Small intestine (tissue), 7 donors: ENCODE measurements around the gene GALNS. TPM values are rescaled to one million over a fixed set of nuclear protein-coding genes. Genes with fewer than 3 reads are reported as not detected.

Experiments used
- DNase-seq, 2 donors: peaks; one replicate each; pipeline versions ENCODE4 v3.0.0 to v3.0.0-alpha.2; 2013
- FAIRE-seq: peaks from 2 replicates; lab custom pipeline; 2012; peaks lifted over from hg19 to GRCh38; lab: Jason Lieb, UNC
- H3K27ac ChIP-seq, 3 donors: one replicate each; pipeline ENCODE4 v1.5.1; 2013; ENCODE audit warnings: low read length in 2 of 3, mild to moderate bottlenecking in 2 of 3, control low read depth in 1 of 3, inconsistent platforms in 1 of 3, low read depth in 1 of 3, moderate library complexity in 1 of 3
- H3K27me3 ChIP-seq, 3 donors: one replicate each; pipeline ENCODE4 v1.6.1; 2013; ENCODE audit warnings: low read length in 3 of 3, inconsistent platforms in 1 of 3; ENCODE audit not compliant: control insufficient read depth in 3 of 3, insufficient read depth in 3 of 3
- H3K36me3 ChIP-seq, 3 donors: one replicate each; pipeline ENCODE4 v1.6.1; 2013; ENCODE audit warnings: low read length in 3 of 3, inconsistent platforms in 1 of 3, low read depth in 1 of 3, mild to moderate bottlenecking in 1 of 3, moderate library complexity in 1 of 3; ENCODE audit not compliant: control insufficient read depth in 3 of 3, insufficient read depth in 2 of 3
- H3K4me1 ChIP-seq, 3 donors: one replicate each; pipeline ENCODE4 v1.6.1; 2013; ENCODE audit warnings: low read length in 2 of 3, inconsistent platforms in 1 of 3, low read depth in 1 of 3, mild to moderate bottlenecking in 1 of 3, moderate library complexity in 1 of 3; ENCODE audit not compliant: control insufficient read depth in 3 of 3, insufficient read depth in 2 of 3
- H3K4me3 ChIP-seq, 3 donors: one replicate each; pipeline ENCODE4 v1.5.1; 2013; ENCODE audit warnings: low read length in 3 of 3, control low read depth in 1 of 3, inconsistent platforms in 1 of 3, low read depth in 1 of 3, mild to moderate bottlenecking in 1 of 3, moderate library complexity in 1 of 3
- H3K9me3 ChIP-seq, 2 donors: one replicate each; pipeline ENCODE4 v1.6.1; 2013; ENCODE audit warnings: low read depth in 1 of 2, low read length in 1 of 2; ENCODE audit not compliant: control insufficient read depth in 2 of 2, insufficient read depth in 1 of 2
- WGBS, 3 donors: extraction: QIAGEN DNeasy Blood & Tissue Kit; methylation state at CpG; one replicate each; pipeline ENCODE4 v1.1.7; 2013; 5-methylcytosine and 5-hydroxymethylcytosine counted together
- polyA plus RNA-seq, 4 donors: library from polyadenylated mRNA; stranded (reverse) in 3 of 4; unstranded in 1 of 4; fragments of 200-250 nt in 3 of 4; fragments of 120-200 nt in 1 of 4; gene quantifications; one replicate each; pipeline versions ENCODE4 v1.2.1 to v1.2.3, GENCODE V29; 2013
- donor health status: healthy with polysubstance abuse.
- donor health status: control.
- donor health status: control.
- donor health status: Bipolar disorder and iron deficiency.
- donor health status: healthy.

Gene GALNS
- polyA plus RNA-seq, 4 donors = 28.3 to 35.4 (median 32.7) TPM

DNA sequence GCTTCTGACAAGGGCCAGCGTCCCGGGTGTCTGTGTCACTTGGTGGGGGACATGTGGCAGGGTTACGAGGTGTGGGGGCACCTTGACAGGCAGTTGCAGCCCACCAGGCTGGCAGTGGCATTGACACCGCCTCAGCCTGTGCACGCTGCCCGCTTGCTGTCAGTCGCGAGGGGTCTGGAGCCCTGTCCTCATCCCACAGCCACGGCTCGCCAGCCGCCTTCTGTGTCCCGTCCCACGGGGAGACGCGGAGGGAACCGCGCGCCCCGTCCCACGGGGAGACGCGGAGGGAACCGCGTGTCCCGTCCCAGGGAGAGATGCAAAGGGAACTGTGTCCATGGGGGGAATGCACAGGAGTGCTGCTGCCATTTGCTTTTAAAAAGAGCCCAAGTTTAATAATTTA lies 6.2 kb upstream of the GALNS start:
- H3K4me1 ChIP-seq = peaks cover 0 to 1% (median 1%) of the 10 kb centered on the region in 3 donors
- WGBS, 3 donors = 92 to 93% (median 92%) methylated on average over 25 of the region's 25 CpGs
- DNase-seq = no peak
- FAIRE-seq = no peak
- H3K27me3 ChIP-seq = peaks cover 0 to 4% (median 1%) of the 10 kb centered on the region in 3 donors
- no peak overlapping the region for H3K27ac ChIP-seq
- H3K36me3 ChIP-seq = peaks cover 4 to 49% (median 10%) of the 10 kb centered on the region in 3 donors
- no peaks in the 10 kb centered on the region for H3K9me3 ChIP-seq
- H3K4me3 ChIP-seq = no peak overlapping the region

DNA sequence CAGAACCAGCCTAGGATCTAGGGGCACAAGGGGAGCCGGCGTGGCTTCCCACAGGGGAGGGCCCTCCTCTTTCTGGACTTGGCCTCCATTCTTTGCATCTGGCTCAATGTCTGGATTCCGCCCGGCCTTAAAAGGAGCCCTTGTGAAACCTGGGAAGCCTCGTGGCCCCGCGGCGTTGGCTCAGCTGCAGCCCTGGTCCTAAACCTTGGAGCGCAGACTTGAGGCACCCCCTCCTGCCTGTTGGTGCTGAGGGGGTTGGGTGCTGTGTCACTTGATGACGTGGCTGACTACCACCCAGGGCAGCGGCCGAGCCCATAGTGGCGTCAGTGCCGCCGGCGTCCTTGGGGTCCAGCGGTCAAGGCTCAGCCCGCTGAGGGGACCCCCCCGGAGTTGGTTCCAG lies 4.6 kb upstream of the GALNS start:
- no peak overlapping the region for H3K4me3 ChIP-seq

DNA sequence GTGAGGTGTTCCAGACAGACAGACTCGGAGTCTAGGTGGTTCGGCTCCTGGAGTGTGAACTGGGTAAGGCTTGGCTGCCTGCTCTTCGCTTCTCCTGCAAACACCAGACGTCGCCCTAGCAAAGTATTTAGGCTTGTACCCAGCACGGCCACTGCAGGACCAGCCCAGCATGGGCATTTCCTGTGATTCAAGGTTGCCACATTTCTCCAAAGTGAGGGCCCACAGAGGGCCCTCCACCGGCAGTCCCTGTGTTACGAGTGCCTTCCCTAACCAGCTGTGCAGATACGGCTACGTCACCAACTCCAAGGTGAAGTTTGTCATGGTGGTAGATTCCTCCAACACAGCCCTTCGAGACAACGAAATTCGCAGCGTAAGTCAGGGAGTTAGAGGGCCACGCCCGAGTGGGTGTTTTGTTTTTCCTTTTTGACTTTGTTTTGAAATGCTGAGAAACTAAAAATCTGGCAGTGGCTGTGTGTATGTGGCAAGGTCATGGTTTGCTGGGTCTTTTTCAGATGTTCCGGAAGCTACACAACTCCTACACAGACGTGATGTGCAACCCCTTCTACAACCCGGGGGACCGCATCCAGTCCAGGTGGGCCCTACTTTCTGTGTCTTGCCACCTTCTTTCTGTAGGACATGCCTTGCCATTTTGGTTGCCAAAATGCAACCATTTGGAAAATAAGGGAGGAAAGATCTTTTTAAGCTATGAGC lies 2.8 kb upstream of the GALNS start:
- no peak overlapping the region for H3K4me3 ChIP-seq
- peaks cover 0 to 10% (median 5%) of the 10 kb centered on the region in 3 donors for H3K4me1 ChIP-seq
- FAIRE-seq = no peak
- H3K27me3 ChIP-seq = no peaks in the 10 kb centered on the region
- no peak for DNase-seq
- H3K9me3 ChIP-seq = no peaks in the 10 kb centered on the region
- 89 to 96% (median 91%) methylated on average over 20 of the region's 20 CpGs for WGBS, 3 donors
- no peak overlapping the region for H3K27ac ChIP-seq
- peaks cover 4 to 57% (median 10%) of the 10 kb centered on the region in 3 donors for H3K36me3 ChIP-seq

More for the DNA sequence above, 4.6 kb upstream of the GALNS start:
- no peak for FAIRE-seq
- Histone ChIP-seq H3K36me3 (peaks cover 4 to 49% (median 10%) of the 10 kb centered on the region in 3 donors), H3K9me3 (no peaks in the 10 kb centered on the region), H3K27ac (no peak overlapping the region), H3K4me1 (peaks cover 0 to 3% (median 1%) of the 10 kb centered on the region in 3 donors), H3K27me3 (no peaks in the 10 kb centered on the region)
- no peak for DNase-seq
- WGBS, 3 donors = 94 to 96% (median 95%) methylated on average over 19 of the region's 19 CpGs

GRCh38 chr16:88857728-88858339 lies 1.1 kb upstream of the GALNS start:
- 11 to 14% (median 12%) methylated on average over 12 of the region's 12 CpGs for WGBS, 3 donors
- Histone ChIP-seq H3K27me3 (no peaks in the 10 kb centered on the region), H3K4me1 (peaks cover 0 to 10% (median 5%) of the 10 kb centered on the region in 3 donors), H3K36me3 (peaks cover 4 to 62% (median 10%) of the 10 kb centered on the region in 3 donors), H3K9me3 (no peaks in the 10 kb centered on the region), H3K4me3 (peak overlapping the region; percentile 71 to 94 (median 94)), H3K27ac (peak overlapping the region; percentile 35 to 87 (median 61))
- DNase-seq (peak; percentile 81 to 86), FAIRE-seq (no peak)

DNA sequence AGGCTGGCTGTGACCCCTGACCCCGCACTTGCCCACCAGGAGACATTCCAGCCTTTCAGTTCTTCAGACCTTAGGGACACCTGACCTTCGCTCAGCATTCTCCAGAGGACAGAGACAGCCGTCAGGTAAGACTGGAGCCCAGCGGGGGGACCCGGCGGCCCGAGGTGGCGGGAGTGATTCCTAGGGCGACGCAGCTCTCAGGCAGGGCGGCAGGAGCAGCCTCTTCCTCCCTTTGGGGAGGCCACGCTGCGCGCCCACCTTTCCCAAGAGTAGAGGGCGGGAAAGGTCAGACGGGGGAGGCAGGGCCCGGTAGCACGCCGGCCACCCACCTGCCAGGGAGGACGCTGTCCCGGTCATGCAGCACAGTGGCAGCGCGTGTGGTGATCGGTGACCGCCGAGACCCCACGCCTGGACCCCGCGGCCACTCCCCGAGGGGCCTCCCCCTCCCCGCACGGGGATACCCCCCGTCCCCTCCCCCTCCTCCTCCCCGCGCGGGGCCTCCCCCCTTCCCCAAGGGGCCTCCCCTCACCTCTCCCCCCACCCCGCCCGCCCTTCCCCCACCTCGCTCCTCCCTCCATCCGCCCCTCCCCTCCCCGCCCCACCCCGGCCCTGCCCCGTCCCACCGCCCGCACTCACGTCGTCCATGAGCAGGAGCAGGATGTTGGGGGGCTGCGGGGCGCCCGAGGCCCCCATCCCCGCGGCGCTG lies 472 bp downstream of the GALNS start:
- peaks cover 0 to 10% (median 5%) of the 10 kb centered on the region in 3 donors for H3K4me1 ChIP-seq
- peak; percentile 18 to 37 for DNase-seq
- 4 to 12% (median 7%) methylated on average over 33 to 48 of the region's 53 CpGs for WGBS, 3 donors

GRCh38 chr16:88855736-88856121 lies 1.0 kb downstream of the GALNS start:
- Histone ChIP-seq H3K27ac (peak overlapping the region in 1 of 3 donors; percentile 3), H3K4me3 (peak overlapping the region in 2 of 3 donors; percentile 56 to 94), H3K9me3 (peaks cover 0 to 4% of the 10 kb centered on the region in 2 donors), H3K27me3 (no peaks in the 10 kb centered on the region), H3K36me3 (peaks cover under 1 to 48% (median 6%) of the 10 kb centered on the region in 3 donors), H3K4me1 (peaks cover 0 to 10% (median 5%) of the 10 kb centered on the region in 3 donors)
- WGBS, 3 donors = 79 to 82% (median 81%) methylated on average over 13 of the region's 13 CpGs
- FAIRE-seq (no peak), DNase-seq (no peak)

More for the DNA sequence above, 472 bp downstream of the GALNS start:
- FAIRE-seq = no peak
- Histone ChIP-seq H3K27me3 (no peaks in the 10 kb centered on the region), H3K4me3 (peak overlapping the region; percentile 56 to 94 (median 80)), H3K9me3 (peaks cover 0 to 4% of the 10 kb centered on the region in 2 donors), H3K27ac (peak overlapping the region in 1 of 3 donors; percentile 84), H3K36me3 (peaks cover 0 to 52% (median 6%) of the 10 kb centered on the region in 3 donors)

DNA sequence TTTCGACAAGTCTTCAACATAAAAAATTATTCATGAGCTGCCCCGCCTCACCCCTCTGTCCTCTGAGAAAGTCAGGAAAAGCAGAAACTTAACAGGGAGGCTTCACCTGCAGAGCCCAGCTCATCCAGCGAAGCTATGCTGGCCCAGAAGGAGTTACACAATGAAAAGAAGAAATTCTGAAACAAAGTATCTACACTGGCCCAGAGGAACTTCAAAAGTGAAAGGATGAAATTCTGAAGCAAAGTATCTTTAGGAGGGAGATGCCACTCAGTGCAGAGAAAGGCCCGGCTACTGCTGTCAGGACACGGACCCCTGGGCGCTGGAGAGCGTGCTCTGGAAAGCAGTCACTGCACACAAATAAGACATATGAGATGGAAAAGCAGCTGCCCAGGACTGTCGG lies 1.6 kb downstream of the GALNS start:
- Histone ChIP-seq H3K9me3 (peaks cover 0 to 4% of the 10 kb centered on the region in 2 donors), H3K36me3 (peaks cover 5 to 48% (median 6%) of the 10 kb centered on the region in 3 donors), H3K27ac (no peak overlapping the region), H3K4me3 (no peak overlapping the region), H3K27me3 (no peaks in the 10 kb centered on the region), H3K4me1 (peaks cover 0 to 10% (median 5%) of the 10 kb centered on the region in 3 donors)
- no peak for FAIRE-seq
- no peak for DNase-seq
- WGBS, 3 donors = 86 to 87% (median 87%) methylated on average over 8 of the region's 8 CpGs
